ENCODE measurements around the gene PLEKHA8. TPM values are rescaled to one million over a fixed set of nuclear protein-coding genes. Genes with fewer than 3 reads are reported as not detected.

Gene PLEKHA8
- total RNA-seq, 4 donors from 2014 or later = 9.9 to 30.1 (median 15.2) TPM

DNA sequence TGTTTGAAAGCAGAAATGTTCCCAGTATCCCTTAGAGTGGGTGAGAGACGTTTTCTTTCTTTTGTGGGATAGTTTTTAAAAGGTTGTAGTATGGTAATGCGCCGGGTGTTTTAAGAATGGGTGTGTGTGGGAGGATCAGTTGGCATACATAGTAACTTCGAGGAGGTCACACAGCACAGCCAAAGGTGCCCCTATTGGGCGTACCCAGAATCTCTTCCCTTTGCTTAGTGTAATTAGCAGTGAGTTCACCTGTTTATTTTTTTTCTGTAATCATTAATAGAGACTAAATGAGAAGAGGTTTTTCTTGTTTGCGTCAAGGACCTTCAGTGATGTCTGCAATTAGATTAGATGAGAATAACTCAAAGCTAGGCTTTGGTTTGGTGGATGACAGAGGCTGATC lies 1.5 kb downstream of the PLEKHA8 start:
- peaks cover 0 to 30% (median 8%) of the 10 kb centered on the region in 4 donors for H3K4me1 ChIP-seq
- TF ChIP-seq, protein P1, sequence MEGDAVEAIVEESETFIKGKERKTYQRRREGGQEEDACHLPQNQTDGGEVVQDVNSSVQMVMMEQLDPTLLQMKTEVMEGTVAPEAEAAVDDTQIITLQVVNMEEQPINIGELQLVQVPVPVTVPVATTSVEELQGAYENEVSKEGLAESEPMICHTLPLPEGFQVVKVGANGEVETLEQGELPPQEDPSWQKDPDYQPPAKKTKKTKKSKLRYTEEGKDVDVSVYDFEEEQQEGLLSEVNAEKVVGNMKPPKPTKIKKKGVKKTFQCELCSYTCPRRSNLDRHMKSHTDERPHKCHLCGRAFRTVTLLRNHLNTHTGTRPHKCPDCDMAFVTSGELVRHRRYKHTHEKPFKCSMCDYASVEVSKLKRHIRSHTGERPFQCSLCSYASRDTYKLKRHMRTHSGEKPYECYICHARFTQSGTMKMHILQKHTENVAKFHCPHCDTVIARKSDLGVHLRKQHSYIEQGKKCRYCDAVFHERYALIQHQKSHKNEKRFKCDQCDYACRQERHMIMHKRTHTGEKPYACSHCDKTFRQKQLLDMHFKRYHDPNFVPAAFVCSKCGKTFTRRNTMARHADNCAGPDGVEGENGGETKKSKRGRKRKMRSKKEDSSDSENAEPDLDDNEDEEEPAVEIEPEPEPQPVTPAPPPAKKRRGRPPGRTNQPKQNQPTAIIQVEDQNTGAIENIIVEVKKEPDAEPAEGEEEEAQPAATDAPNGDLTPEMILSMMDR (IDR thresholded peaks at IDR 0.05) = no peak
- no peak for TF ChIP-seq POLR2A (IDR thresholded peaks at IDR 0.05)
- H3K36me3 ChIP-seq = no peaks in the 10 kb centered on the region
- H3K27ac ChIP-seq = peak overlapping the region in 1 of 4 donors; percentile 92
- H3K27me3 ChIP-seq = no peaks in the 10 kb centered on the region
- peak overlapping the region; percentile 82 to 96 (median 92) for H3K4me3 ChIP-seq
- H3K9me3 ChIP-seq = no peaks in the 10 kb centered on the region
- no peak for DNase-seq

DNA sequence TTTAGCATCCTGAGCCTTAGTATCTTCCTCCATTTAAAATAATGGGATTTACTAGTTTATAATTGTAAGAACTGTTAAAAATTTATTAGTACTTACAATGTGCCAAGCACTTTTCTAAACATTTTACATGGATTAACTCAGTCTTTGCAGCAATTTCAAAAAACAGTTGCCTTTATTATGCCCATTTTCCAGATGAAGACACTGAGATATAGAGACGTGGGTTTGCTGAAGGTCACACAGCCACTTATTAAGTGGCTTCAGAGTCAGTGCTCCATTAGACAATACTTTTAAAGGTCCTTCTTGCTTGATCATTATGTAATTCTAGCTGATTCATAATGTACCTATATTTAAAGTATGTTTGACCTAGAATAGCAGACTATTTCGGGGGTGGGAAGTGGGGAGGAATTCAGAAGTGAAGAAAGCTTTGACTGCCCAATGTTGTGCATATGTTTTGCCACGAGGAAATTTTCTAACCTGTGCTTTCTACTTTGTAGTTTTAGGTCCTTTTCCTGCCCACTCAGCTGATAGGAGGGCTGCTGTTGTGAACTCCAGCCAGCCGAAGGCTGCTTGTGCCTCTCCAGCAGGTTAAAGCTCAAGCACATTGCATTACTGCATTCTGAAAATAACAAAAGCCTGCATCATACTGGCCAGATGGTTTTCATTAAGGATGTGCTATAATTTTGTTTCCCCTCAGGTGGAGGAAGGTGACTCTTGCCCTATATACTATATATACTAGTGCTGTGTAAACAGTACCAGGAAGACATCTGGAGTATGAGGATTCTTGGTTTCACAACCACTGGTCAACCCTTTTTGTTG lies 4.3 kb downstream of the PLEKHA8 start:
- no peak for DNase-seq
- Histone ChIP-seq H3K27me3 (no peaks in the 10 kb centered on the region), H3K36me3 (no peaks in the 10 kb centered on the region), H3K9me3 (no peaks in the 10 kb centered on the region), H3K4me1 (peaks cover 0 to 16% (median 4%) of the 10 kb centered on the region in 4 donors), H3K4me3 (no peak overlapping the region), H3K27ac (no peak overlapping the region)
- TF ChIP-seq, protein P1 (IDR thresholded peaks at IDR 0.05) = no peak
- no peak for TF ChIP-seq POLR2A (IDR thresholded peaks at IDR 0.05)

DNA sequence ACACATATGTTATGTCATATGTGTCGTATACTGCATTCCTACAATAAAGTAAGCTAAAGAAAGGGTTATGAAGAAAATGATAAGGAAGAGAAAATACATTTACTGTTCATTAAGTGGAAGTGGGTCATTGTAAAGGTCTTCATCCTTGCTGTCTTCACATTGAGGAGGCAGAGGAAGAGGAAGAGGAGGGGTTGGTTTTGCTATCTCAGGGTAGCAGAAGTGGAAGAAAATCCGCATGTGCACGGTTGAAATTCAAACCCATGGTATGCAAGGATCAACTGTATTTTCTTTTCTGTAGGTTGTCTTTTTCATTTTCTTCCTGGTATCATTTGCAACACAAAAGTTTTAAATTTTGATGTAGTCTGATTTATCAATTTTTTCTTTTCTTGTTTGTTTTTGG lies 6.3 kb downstream of the PLEKHA8 start:
- Histone ChIP-seq H3K27me3 (no peaks in the 10 kb centered on the region), H3K36me3 (no peaks in the 10 kb centered on the region), H3K4me1 (peaks cover 0 to 11% (median 4%) of the 10 kb centered on the region in 4 donors), H3K4me3 (no peak overlapping the region), H3K27ac (no peak overlapping the region), H3K9me3 (no peaks in the 10 kb centered on the region)
- TF ChIP-seq, protein P1 (IDR thresholded peaks at IDR 0.05) = no peak
- DNase-seq = no peak

DNA sequence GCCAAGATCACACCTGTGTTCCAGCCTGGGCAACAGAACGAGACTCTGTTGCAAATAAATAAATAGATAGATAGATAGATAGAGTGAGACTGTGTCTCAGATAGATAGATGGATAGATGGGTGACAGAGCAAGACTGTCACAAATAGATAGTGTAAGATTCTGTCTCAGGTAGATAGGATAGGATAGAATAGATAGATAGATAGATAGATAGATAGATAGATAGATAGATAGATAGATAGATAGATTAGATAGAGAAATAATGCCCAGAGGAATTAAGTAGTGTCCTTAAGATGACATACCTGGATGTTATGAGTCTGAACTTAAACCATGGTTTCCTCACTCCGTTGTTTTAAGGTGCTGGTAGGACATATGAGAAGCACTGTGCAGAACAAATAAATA lies 8.0 kb downstream of the PLEKHA8 start:
- H3K9me3 ChIP-seq = no peaks in the 10 kb centered on the region
- no peak overlapping the region for H3K27ac ChIP-seq
- H3K4me3 ChIP-seq = no peak overlapping the region
- H3K27me3 ChIP-seq = no peaks in the 10 kb centered on the region
- no peaks in the 10 kb centered on the region for H3K36me3 ChIP-seq
- no peaks in the 10 kb centered on the region for H3K4me1 ChIP-seq
- no peak for TF ChIP-seq POLR2A (IDR thresholded peaks at IDR 0.05)
- TF ChIP-seq, protein P1 (IDR thresholded peaks at IDR 0.05) = no peak
- no peak for DNase-seq

DNA sequence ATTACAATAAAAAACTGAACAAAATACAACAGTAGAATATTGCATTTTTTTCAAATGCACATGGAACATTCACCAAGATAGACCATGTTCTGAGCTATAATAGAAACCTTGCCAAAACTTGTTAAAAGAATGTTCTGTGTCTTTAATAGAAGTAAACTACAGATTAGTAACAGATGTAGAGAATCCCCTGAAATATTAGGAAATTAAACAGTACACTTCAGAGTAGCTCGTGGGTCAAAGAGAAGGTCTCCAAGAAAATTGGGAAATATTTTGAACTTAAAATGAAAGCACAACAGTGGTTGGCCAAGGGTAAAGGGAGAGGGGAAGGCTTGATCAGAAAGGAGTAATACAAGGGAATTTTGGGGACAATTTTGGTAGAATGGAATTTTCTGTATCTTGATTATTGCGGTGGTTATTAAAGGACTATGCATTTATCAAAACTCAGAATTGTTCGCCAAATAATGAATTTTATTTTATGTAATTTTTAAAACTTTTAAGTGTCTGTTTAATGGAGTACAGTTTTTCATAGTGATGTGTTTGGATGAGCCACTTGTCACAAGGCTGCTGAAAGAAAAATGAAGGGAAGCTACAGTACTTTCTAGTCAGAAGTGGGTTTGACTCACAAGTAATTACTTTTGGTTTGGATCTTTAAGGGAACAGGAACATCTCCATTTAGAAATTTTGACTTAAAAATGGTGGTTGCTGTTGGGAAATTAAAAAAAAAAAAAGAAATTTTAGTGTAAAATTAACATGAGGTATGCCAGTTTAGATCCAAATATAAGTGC lies 10.2 kb downstream of the PLEKHA8 start:
- no peak overlapping the region for H3K27ac ChIP-seq
- H3K4me3 ChIP-seq = no peak overlapping the region
- TF ChIP-seq POLR2A (IDR thresholded peaks at IDR 0.05) = no peak
- TF ChIP-seq, protein P1 (IDR thresholded peaks at IDR 0.05) = no peak
- no peaks in the 10 kb centered on the region for H3K4me1 ChIP-seq
- H3K36me3 ChIP-seq = no peaks in the 10 kb centered on the region
- H3K27me3 ChIP-seq = no peaks in the 10 kb centered on the region
- H3K9me3 ChIP-seq = no peaks in the 10 kb centered on the region
- DNase-seq = no peak
